GM23338 (cell line): ENCODE data around the gene ZNF83. TPM values are rescaled to one million over a fixed set of nuclear protein-coding genes. Genes with fewer than 3 reads are reported as not detected.

Experiments used
- ATAC-seq: fragments of 200-7000 bp; cut with Tn5 transposase; 3 replicates; pipeline ENCODE4 v1.9.1; 2020
- DNase-seq: peaks from one replicate; pipeline ENCODE4 v3.0.0-alpha.2; 2015; ENCODE audit warnings: low spot score
- H2AFZ ChIP-seq: fragments of 200-600 bp; sonication (generic); 2 replicates; pipeline ENCODE4 v1.8.0; 2016; ENCODE audit warnings: antibody characterized with exemption, mild to moderate bottlenecking, moderate library complexity
- H3F3A ChIP-seq: fragments of 200-600 bp; sonication (generic); replicated peaks from 2 replicates; pipeline ENCODE4 v1.8.0; 2017; ENCODE audit warnings: antibody characterized with exemption, mixed run types, low read depth
- H3K27ac ChIP-seq: fragments of 200-600 bp; sonication (generic); 2 replicates; pipeline ENCODE4 v1.6.1; 2016; ENCODE audit warnings: low read depth
- H3K27me3 ChIP-seq: fragments of 200-600 bp; sonication (generic); 2 replicates; pipeline ENCODE4 v1.8.0; 2016; ENCODE audit warnings: mild to moderate bottlenecking, mixed run types, moderate library complexity; ENCODE audit not compliant: insufficient read depth
- H3K36me3 ChIP-seq: fragments of 200-600 bp; sonication (generic); 2 replicates; pipeline ENCODE4 v1.8.0; 2016; ENCODE audit warnings: mild to moderate bottlenecking; ENCODE audit not compliant: insufficient read depth
- H3K4me1 ChIP-seq: fragments of 200-600 bp; sonication (generic); 2 replicates; pipeline ENCODE4 v1.8.0; 2016; ENCODE audit warnings: mild to moderate bottlenecking, moderate library complexity; ENCODE audit not compliant: insufficient read depth
- H3K4me2 ChIP-seq: fragments of 200-600 bp; sonication (generic); 2 replicates; pipeline ENCODE4 v1.7.1; 2017; ENCODE audit warnings: mixed run types
- H3K4me3 ChIP-seq: fragments of 200-600 bp; sonication (generic); 2 replicates; pipeline ENCODE4 v1.6.1; 2016; ENCODE audit warnings: mixed run types
- H3K79me2 ChIP-seq: fragments of 200-600 bp; sonication (generic); replicated peaks from 2 replicates; pipeline ENCODE4 v1.8.0; 2017; ENCODE audit warnings: mild to moderate bottlenecking; ENCODE audit not compliant: insufficient read depth
- H3K9me2 ChIP-seq: fragments of 200-600 bp; sonication (generic); 2 replicates; pipeline ENCODE4 v1.8.0; 2017; ENCODE audit not compliant: insufficient read depth
- H4K20me1 ChIP-seq: fragments of 200-600 bp; sonication (generic); replicated peaks from 2 replicates; pipeline ENCODE4 v1.8.0; 2017; ENCODE audit warnings: mild to moderate bottlenecking; ENCODE audit not compliant: insufficient read depth
- H3K27ac Mint-ChIP-seq: 2 replicates; pipeline ENCODE4 v1.8.0; 2020; ENCODE audit warnings: inconsistent platforms, mild to moderate bottlenecking, moderate library complexity, mixed read lengths
- H3K27me3 Mint-ChIP-seq: 3 replicates; pipeline ENCODE4 v1.8.0; 2022; ENCODE audit warnings: low read depth, mild to moderate bottlenecking, moderate library complexity, mixed read lengths, inconsistent platforms; ENCODE audit not compliant: insufficient read depth, poor library complexity
- H3K36me3 Mint-ChIP-seq: 3 replicates; pipeline ENCODE4 v1.8.0; 2021; ENCODE audit warnings: low read depth, mild to moderate bottlenecking, inconsistent platforms, moderate library complexity, mixed read lengths
- H3K4me1 Mint-ChIP-seq: 3 replicates; pipeline ENCODE4 v1.8.0; 2020; ENCODE audit warnings: mild to moderate bottlenecking, inconsistent platforms, mixed read lengths
- H3K4me3 Mint-ChIP-seq: 3 replicates; pipeline ENCODE4 v1.8.0; 2021; ENCODE audit warnings: moderate library complexity, mild to moderate bottlenecking, inconsistent platforms, mixed read lengths
- H3K9me3 Mint-ChIP-seq: 3 replicates; pipeline ENCODE4 v1.8.0; 2020; ENCODE audit warnings: moderate library complexity, mild to moderate bottlenecking, inconsistent platforms, mixed read lengths
- CREB1 ChIP-seq: fragments of 250-450 bp; sonication (Bioruptor Pico); IDR thresholded peaks from 2 replicates; pipeline ENCODE4 v1.5.0; 2020; ENCODE audit warnings: low read depth, mild to moderate bottlenecking, moderate library complexity
- EZH2 ChIP-seq: fragments of 200-600 bp; sonication (generic); IDR thresholded peaks from one replicate; pipeline ENCODE4 v1.8.0; 2017; ENCODE audit warnings: antibody characterized with exemption, mild to moderate bottlenecking, low read depth; ENCODE audit not compliant: unreplicated experiment
- EZH2phosphoT487 ChIP-seq: fragments of 200-600 bp; sonication (generic); IDR thresholded peaks from one replicate; pipeline ENCODE4 v1.8.1; 2018; ENCODE audit warnings: antibody characterized with exemption; ENCODE audit not compliant: unreplicated experiment
- JUNB ChIP-seq: IDR thresholded peaks from one replicate; pipeline ENCODE4 v1.6.1; 2016; ENCODE audit warnings: antibody characterized with exemption; ENCODE audit not compliant: unreplicated experiment
- POLR2AphosphoS5 ChIP-seq: IDR thresholded peaks from 2 replicates; pipeline ENCODE4 v1.6.1; 2016; ENCODE audit warnings: antibody characterized with exemption, low read depth
- REST ChIP-seq: IDR thresholded peaks from one replicate; pipeline ENCODE4 v1.6.1; 2018; ENCODE audit warnings: antibody characterized with exemption; ENCODE audit not compliant: unreplicated experiment
- STAT1 ChIP-seq: IDR thresholded peaks from one replicate; pipeline ENCODE4 v1.6.1; 2016; ENCODE audit warnings: antibody characterized with exemption; ENCODE audit not compliant: unreplicated experiment
- ZNF114 ChIP-seq: fragments of 250-450 bp; sonication (Bioruptor Pico); IDR thresholded peaks from 2 replicates; pipeline ENCODE4 v1.5.0; 2020; ENCODE audit warnings: mild to moderate bottlenecking, moderate library complexity
- ZNF331 ChIP-seq: fragments of 250-450 bp; sonication (Bioruptor Pico); IDR thresholded peaks from 2 replicates; pipeline ENCODE4 v1.5.0; 2020; ENCODE audit warnings: low read depth, mild to moderate bottlenecking, moderate library complexity
- ZNF462 ChIP-seq: fragments of 250-450 bp; sonication (Bioruptor Pico); IDR thresholded peaks from 2 replicates; pipeline ENCODE4 v1.5.0; 2020; ENCODE audit warnings: mild to moderate bottlenecking, moderate library complexity
- polyA plus RNA-seq: library from polyadenylated mRNA; unstranded; fragments of >200 nt; fragmentation: Nextera tagmentation; extraction: Ambion mirVana; gene quantifications from 2 replicates; pipeline ENCODE4 v1.2.1, GENCODE V29; 2016
- total RNA-seq: library from RNA; depleted of rRNA; stranded (reverse); fragments of >200 nt; shearing (Covaris generic); gene quantifications from 2 replicates; pipeline ENCODE4 v1.2.3, GENCODE V29; 2014
- TF ChIP-seq, protein P1 (sequence below), 2 experiments: fragments of 200-600 bp in 1 of 2; sonication (generic) in 1 of 2; conservative IDR thresholded peaks; 2 replicates each; pipeline versions ENCODE4 v1.5.1 to v1.6.1; 2016 to 2017; ENCODE audit warnings: antibody characterized with exemption in 2 of 2, low read depth in 2 of 2, mild to moderate bottlenecking in 2 of 2, moderate library complexity in 1 of 2

Gene ZNF83
- total and polyA plus RNA-seq, 2 experiments from 2014 or later: 16.2 to 25.0 TPM

DNA sequence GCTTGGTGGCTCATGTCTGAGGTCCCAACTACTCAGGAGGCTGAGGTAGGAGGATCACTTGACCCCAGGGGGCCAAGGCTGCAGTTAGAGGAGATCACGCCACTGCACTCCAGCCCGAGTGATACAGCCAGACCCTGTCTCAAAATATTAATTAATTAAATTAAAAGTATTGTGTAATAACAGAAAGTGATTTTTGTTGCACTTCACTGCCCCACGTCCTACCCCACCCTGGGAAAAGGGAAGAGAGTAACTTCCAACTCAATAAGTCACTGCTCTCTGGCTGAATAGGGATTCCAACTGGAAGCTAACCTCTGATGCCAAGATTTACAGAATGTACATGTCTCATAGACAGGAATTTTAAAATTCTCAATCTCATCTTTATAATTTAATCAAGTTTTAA, 49.5 kb upstream of the ZNF83 start:
- H3F3A ChIP-seq: 0 out of 2 replicates have a peak, but pooled peaks cover 9% of the 10 kb centered on the region
- H3K4me1 Mint-ChIP-seq: peaks cover 15% of the 10 kb centered on the region
- no peak overlapping the region for H2AFZ ChIP-seq
- H3K9me3 Mint-ChIP-seq: no peaks in the 10 kb centered on the region; the same call in 2 of the 3 replicates
- H4K20me1 ChIP-seq: peaks cover 4% of the 10 kb centered on the region; the same call in 1 of the 2 replicates
- no peak overlapping the region for H3K27ac ChIP-seq
- H3K4me3 Mint-ChIP-seq: no peak overlapping the region
- H3K4me3 ChIP-seq: no peak overlapping the region
- H3K27me3 ChIP-seq: peaks cover 41% of the 10 kb centered on the region
- no peaks in the 10 kb centered on the region for H3K9me2 ChIP-seq
- no peak overlapping the region for H3K4me2 ChIP-seq
- H3K4me1 ChIP-seq: 0 out of 2 replicates have a peak, but pooled peaks cover 11% of the 10 kb centered on the region
- H3K79me2 ChIP-seq: no peaks in the 10 kb centered on the region
- no peak for TF ChIP-seq ZNF114
- TF ChIP-seq STAT1: no peak
- H3K36me3 Mint-ChIP-seq: peaks cover 3% of the 10 kb centered on the region; the same call in 1 of the 3 replicates
- ATAC-seq (no peak), DNase-seq (no peak)
- peaks cover 26% of the 10 kb centered on the region for H3K27me3 Mint-ChIP-seq
- no peak overlapping the region for H3K27ac Mint-ChIP-seq
- no peaks in the 10 kb centered on the region for H3K36me3 ChIP-seq

- Mint-ChIP-seq H3K4me3 (no peak overlapping the region), H3K4me1 (peaks cover 10% of the 10 kb centered on the region), H3K36me3 (peaks cover 3% of the 10 kb centered on the region; the same call in 1 of the 3 replicates), H3K9me3 (no peaks in the 10 kb centered on the region), H3K27me3 (peaks cover 20% of the 10 kb centered on the region), H3K27ac (no peak overlapping the region)
- no peak overlapping the region for H3K4me3 ChIP-seq
- H3K4me1 ChIP-seq: 0 out of 2 replicates have a peak, but pooled peaks cover 7% of the 10 kb centered on the region
- DNase-seq (no peak), ATAC-seq (no peak)
- no peak overlapping the region for H2AFZ ChIP-seq
- H3K27me3 ChIP-seq: peaks cover 25% of the 10 kb centered on the region
- H4K20me1 ChIP-seq: peaks cover 4% of the 10 kb centered on the region; the same call in 1 of the 2 replicates
- no peaks in the 10 kb centered on the region for H3K79me2 ChIP-seq
- H3K4me2 ChIP-seq: no peak overlapping the region
- H3F3A ChIP-seq: 0 out of 2 replicates have a peak, but pooled peaks cover 6% of the 10 kb centered on the region
- no peak overlapping the region for H3K27ac ChIP-seq
- H3K9me2 ChIP-seq: no peaks in the 10 kb centered on the region
- H3K36me3 ChIP-seq: no peaks in the 10 kb centered on the region
- no peak for TF ChIP-seq EZH2
- no peak for TF ChIP-seq POLR2AphosphoS5
- TF ChIP-seq CREB1 (CRISPR knock-in tag): no peak
- TF ChIP-seq ZNF462: no peak
- TF ChIP-seq, protein P1, sequence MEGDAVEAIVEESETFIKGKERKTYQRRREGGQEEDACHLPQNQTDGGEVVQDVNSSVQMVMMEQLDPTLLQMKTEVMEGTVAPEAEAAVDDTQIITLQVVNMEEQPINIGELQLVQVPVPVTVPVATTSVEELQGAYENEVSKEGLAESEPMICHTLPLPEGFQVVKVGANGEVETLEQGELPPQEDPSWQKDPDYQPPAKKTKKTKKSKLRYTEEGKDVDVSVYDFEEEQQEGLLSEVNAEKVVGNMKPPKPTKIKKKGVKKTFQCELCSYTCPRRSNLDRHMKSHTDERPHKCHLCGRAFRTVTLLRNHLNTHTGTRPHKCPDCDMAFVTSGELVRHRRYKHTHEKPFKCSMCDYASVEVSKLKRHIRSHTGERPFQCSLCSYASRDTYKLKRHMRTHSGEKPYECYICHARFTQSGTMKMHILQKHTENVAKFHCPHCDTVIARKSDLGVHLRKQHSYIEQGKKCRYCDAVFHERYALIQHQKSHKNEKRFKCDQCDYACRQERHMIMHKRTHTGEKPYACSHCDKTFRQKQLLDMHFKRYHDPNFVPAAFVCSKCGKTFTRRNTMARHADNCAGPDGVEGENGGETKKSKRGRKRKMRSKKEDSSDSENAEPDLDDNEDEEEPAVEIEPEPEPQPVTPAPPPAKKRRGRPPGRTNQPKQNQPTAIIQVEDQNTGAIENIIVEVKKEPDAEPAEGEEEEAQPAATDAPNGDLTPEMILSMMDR (conservative IDR thresholded peaks at IDR 0.05; ENCODE audit: low read depth in 2 of 2): no peak
- no peak for TF ChIP-seq EZH2phosphoT487
- no peak for TF ChIP-seq JUNB
- no peak for TF ChIP-seq STAT1
- TF ChIP-seq REST: no peak
- no peak for TF ChIP-seq ZNF114
- no peak for TF ChIP-seq ZNF331 (CRISPR knock-in tag)
Measured at GRCh38 chr19:52685811-52686210, 47.7 kb upstream of the ZNF83 start.
